PFSK-1 (cell line): ENCODE results near the gene SNX10.

Source experiments
- FOXP2 ChIP-seq: optimal IDR thresholded peaks from 2 replicates; pipeline ENCODE3; 2011; ENCODE audit warnings: borderline replicate concordance, control low read depth, inconsistent platforms; ENCODE audit not compliant: insufficient read depth; ENCODE audit errors: extremely low read length, extremely low read depth
- POLR2AphosphoS5 ChIP-seq: IDR thresholded peaks from 2 replicates; pipeline ENCODE4 v1.6.1; 2012; ENCODE audit warnings: low read depth, mild to moderate bottlenecking, control low read depth, low read length, moderate library complexity
- REST ChIP-seq, 2 experiments: IDR thresholded peaks; 2 replicates each; pipeline versions ENCODE4 v1.6.1 to v1.8.0; 2011 to 2012; ENCODE audit warnings: low read depth in 2 of 2, low read length in 2 of 2, control low read depth in 1 of 2, inconsistent platforms in 1 of 2, mild to moderate bottlenecking in 1 of 2, moderate library complexity in 1 of 2; ENCODE audit not compliant: insufficient read depth in 1 of 2
- SIN3A ChIP-seq: IDR thresholded peaks from 2 replicates; pipeline ENCODE4 v1.6.1; 2012; ENCODE audit warnings: mild to moderate bottlenecking, low read length, moderate library complexity, borderline replicate concordance; ENCODE audit not compliant: insufficient read depth
- TAF1 ChIP-seq: IDR thresholded peaks from 2 replicates; pipeline ENCODE4 v1.6.1; 2012; ENCODE audit warnings: low read length, control low read depth, borderline replicate concordance; ENCODE audit not compliant: insufficient read depth

The SNX10 gene

GRCh38 chr7:26343320-26343832 is 51.7 kb downstream of the SNX10 start:
- TF ChIP-seq REST (IDR thresholded peaks at IDR 0.05; ENCODE audit: insufficient read depth in 1 of 2, low read depth in 2 of 2, low read length in 2 of 2) (no peak), TAF1 (no peak), POLR2AphosphoS5 (no peak), FOXP2 (no peak)

- TF ChIP-seq POLR2AphosphoS5 (no peak), SIN3A (no peak), REST (IDR thresholded peaks at IDR 0.05; ENCODE audit: insufficient read depth in 1 of 2, low read depth in 2 of 2, low read length in 2 of 2) (no peak), FOXP2 (no peak), TAF1 (no peak)
These were observed 52.2 kb downstream of the SNX10 start for GRCh38 chr7:26343837-26344236.

- no peak for TF ChIP-seq SIN3A
- TF ChIP-seq POLR2AphosphoS5 = no peak
- no peak for TF ChIP-seq FOXP2
- no peak for TF ChIP-seq TAF1
- no peak for TF ChIP-seq REST (IDR thresholded peaks at IDR 0.05; ENCODE audit: insufficient read depth in 1 of 2, low read depth in 2 of 2, low read length in 2 of 2)
These were observed 53.5 kb downstream of the SNX10 start for GRCh38 chr7:26345202-26345601.

- no peak for TF ChIP-seq SIN3A
These were observed 54.2 kb downstream of the SNX10 start for GRCh38 chr7:26345837-26346236.

GRCh38 chr7:26346611-26347203 is 55.0 kb downstream of the SNX10 start:
- TF ChIP-seq REST (IDR thresholded peaks at IDR 0.05; ENCODE audit: insufficient read depth in 1 of 2, low read depth in 2 of 2, low read length in 2 of 2) (no peak), FOXP2 (no peak), SIN3A (no peak), TAF1 (no peak), POLR2AphosphoS5 (no peak)
